Stimulated activated CD8-positive, alpha-beta memory T cell treated with anti-CD3 and anti-CD28 coated beads, Interleukin-2, amount 100 ng/mL, for 48 hours (primary cell): ENCODE data around the gene ALG12.
A peak's percentile ranks its signal among the peaks of the same experiment; 100 is the strongest.

Source experiments
- DNase-seq, 2 donors: peaks; one replicate each; pipeline ENCODE4 v3.0.0-alpha.2; 2020; ENCODE audit warnings: low read depth in 2 of 2

The ALG12 gene

GRCh38 chr22:49917974-49918910, at the start of gene ALG12, which contains the start of gene CRELD2:
Gene ALG12, minus strand, starts transcription at chr22:49918438. Its CDS starts 4,673 bp downstream, at chr22:49913765.
Gene CRELD2, plus strand, starts transcription at chr22:49918634. Its CDS starts 136 bp downstream, at chr22:49918770.
- DNase-seq, result peak; percentile 92 to 95

GRCh38 chr22:49967706-49968208, 49.5 kb upstream of the ALG12 start:
- no peak for DNase-seq

- DNase-seq, result no peak
Measured at GRCh38 chr22:49966774-49967705, 48.8 kb upstream of the ALG12 start.

- DNase-seq, result no peak
Measured at GRCh38 chr22:49966041-49966773, 48.0 kb upstream of the ALG12 start.

- DNase-seq, result no peak
Measured at GRCh38 chr22:49965091-49966040, 47.1 kb upstream of the ALG12 start.

- DNase-seq, result no peak
Measured at GRCh38 chr22:49964136-49965090, 46.2 kb upstream of the ALG12 start.

- no peak for DNase-seq
Measured at GRCh38 chr22:49963647-49964026, 45.4 kb upstream of the ALG12 start.

- no peak for DNase-seq
Measured at GRCh38 chr22:49962751-49963646, 44.8 kb upstream of the ALG12 start.

GRCh38 chr22:49962012-49962750, 43.9 kb upstream of the ALG12 start:
- peak; percentile 80 to 81 for DNase-seq

GRCh38 chr22:49961601-49962011, 43.4 kb upstream of the ALG12 start:
- no peak for DNase-seq

- DNase-seq, result no peak
Measured at GRCh38 chr22:49961005-49961600, 42.9 kb upstream of the ALG12 start.

GRCh38 chr22:49960159-49961004, 42.1 kb upstream of the ALG12 start, which contains the start of gene PIM3:
Gene PIM3, plus strand, starts transcription at chr22:49960772. Its CDS starts 176 bp downstream, at chr22:49960948.
- DNase-seq, result peak; percentile 90 to 92

- DNase-seq, result no peak
Measured at GRCh38 chr22:49959782-49960158, 41.5 kb upstream of the ALG12 start.

- no peak for DNase-seq
Measured at GRCh38 chr22:49958931-49959781, 40.9 kb upstream of the ALG12 start.
